ENCODE results near the gene ENTHD1. TPM values are rescaled to one million over a fixed set of nuclear protein-coding genes. Genes with fewer than 3 reads are reported as not detected.

ENTHD1 gene
- total RNA-seq, 3 donors from 2014 or later = not detected

GRCh38 chr22:39928536-39929520 is 35.3 kb upstream of the ENTHD1 start:
- peaks cover 13% of the 10 kb centered on the region for H3K4me1 ChIP-seq (ENCODE audit: low read depth)
- TF ChIP-seq CTCF (IDR thresholded peaks at IDR 0.05) = no peak
- ATAC-seq (peak; percentile 43), DNase-seq (no peak)
- intact Hi-C loops (cut with DNase I, micrococcal nuclease) = no loop called here
- H3K9me3 ChIP-seq = no peaks in the 10 kb centered on the region
- H3K36me3 ChIP-seq (ENCODE audit: low read depth) = no peaks in the 10 kb centered on the region
- no peak overlapping the region for H3K4me3 ChIP-seq

GRCh38 chr22:39927544-39927943 is 34.0 kb upstream of the ENTHD1 start:
- H3K9me3 ChIP-seq = no peaks in the 10 kb centered on the region
- peaks cover 13% of the 10 kb centered on the region for H3K4me1 ChIP-seq (ENCODE audit: low read depth)
- intact Hi-C loops (cut with DNase I, micrococcal nuclease) = no loop called here
- no peak overlapping the region for H3K4me3 ChIP-seq
- no peak for DNase-seq
- no peak for ATAC-seq
- TF ChIP-seq CTCF (IDR thresholded peaks at IDR 0.05) = no peak
- no peaks in the 10 kb centered on the region for H3K36me3 ChIP-seq (ENCODE audit: low read depth)

- Histone ChIP-seq H3K4me3 (no peak overlapping the region), H3K36me3 (ENCODE audit: low read depth) (no peaks in the 10 kb centered on the region), H3K4me1 (ENCODE audit: low read depth) (peaks cover 13% of the 10 kb centered on the region), H3K9me3 (no peaks in the 10 kb centered on the region)
- no peak for TF ChIP-seq CTCF (IDR thresholded peaks at IDR 0.05)
- ATAC-seq = peak; percentile 21
- intact Hi-C loops (cut with DNase I, micrococcal nuclease) = no loop called here
- DNase-seq = no peak
Measured at GRCh38 chr22:39926753-39927152, 33.2 kb upstream of the ENTHD1 start.

GRCh38 chr22:39925909-39926679 is 32.5 kb upstream of the ENTHD1 start:
- intact Hi-C loops (cut with DNase I, micrococcal nuclease) = no loop called here
- peak in 1 of 3 donors; percentile 68 for DNase-seq
- Histone ChIP-seq H3K36me3 (ENCODE audit: low read depth) (no peaks in the 10 kb centered on the region), H3K4me3 (no peak overlapping the region), H3K4me1 (ENCODE audit: low read depth) (peaks cover 13% of the 10 kb centered on the region), H3K9me3 (no peaks in the 10 kb centered on the region)
- peak; percentile 83 for ATAC-seq
- no peak for TF ChIP-seq CTCF (IDR thresholded peaks at IDR 0.05)

- TF ChIP-seq CTCF (IDR thresholded peaks at IDR 0.05) = no peak
- ATAC-seq (no peak), DNase-seq (no peak)
- H3K36me3 ChIP-seq (ENCODE audit: low read depth) = no peaks in the 10 kb centered on the region
- no peak overlapping the region for H3K4me3 ChIP-seq
- H3K9me3 ChIP-seq = no peaks in the 10 kb centered on the region
- intact Hi-C loops (cut with DNase I, micrococcal nuclease) = no loop called here
- H3K4me1 ChIP-seq (ENCODE audit: low read depth) = peaks cover 13% of the 10 kb centered on the region
Measured at GRCh38 chr22:39925273-39925672, 31.7 kb upstream of the ENTHD1 start.

Measured in mucosa of descending colon (tissue), 3 donors.